NCI-H446 (cell line): ENCODE measurements around the gene SEMA5B.

Experiments
- DNase-seq, 2 experiments: peaks; one replicate each; lab custom pipeline; 2025; lab: John Stamatoyannopoulos, UW

SEMA5B gene

GRCh38 chr3:122892118-122892960, 135.2 kb downstream of the SEMA5B start:
- peak; percentile 34 to 35 for DNase-seq

GRCh38 chr3:122890720-122891220, 136.8 kb downstream of the SEMA5B start:
- peak; percentile 65 to 68 for DNase-seq

DNA sequence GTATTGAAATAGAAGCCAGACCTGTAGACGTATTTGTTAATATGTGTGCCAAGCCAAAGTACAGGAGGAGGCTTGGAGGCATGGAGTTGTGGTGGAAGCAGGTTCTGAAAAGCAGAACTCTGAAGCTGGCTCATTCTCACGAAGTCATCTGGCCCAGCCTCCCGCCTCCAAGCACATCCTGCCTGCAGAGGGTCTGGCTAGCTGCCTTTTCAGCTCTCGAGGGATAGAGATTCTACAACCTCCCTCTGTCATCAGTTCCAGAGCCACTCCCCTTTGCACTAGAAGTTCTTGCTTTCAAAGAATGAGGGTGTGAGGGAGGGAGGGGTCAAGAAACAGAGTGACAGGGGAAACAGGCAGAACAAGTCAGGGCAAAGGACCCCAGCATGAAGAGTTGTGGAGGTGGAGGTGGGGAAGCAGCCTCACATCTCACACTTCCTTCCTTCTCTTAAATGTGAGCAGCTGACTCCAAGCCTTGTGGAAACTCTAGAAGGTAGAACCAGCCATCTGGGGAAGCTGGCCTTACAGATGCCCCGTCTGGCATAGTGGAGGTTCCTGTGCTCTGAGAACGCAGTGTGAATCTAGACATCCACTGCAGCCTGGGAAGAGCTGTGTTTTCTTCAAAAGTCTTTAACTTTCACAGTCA, 137.4 kb downstream of the SEMA5B start:
- peak; percentile 90 to 94 for DNase-seq

GRCh38 chr3:122886946-122887345, 140.6 kb downstream of the SEMA5B start:
- DNase-seq, result no peak

GRCh38 chr3:122886251-122886650, 141.3 kb downstream of the SEMA5B start:
- no peak for DNase-seq

- no peak for DNase-seq
Observed at GRCh38 chr3:122882361-122882947, 145.1 kb downstream of the SEMA5B start.

DNA sequence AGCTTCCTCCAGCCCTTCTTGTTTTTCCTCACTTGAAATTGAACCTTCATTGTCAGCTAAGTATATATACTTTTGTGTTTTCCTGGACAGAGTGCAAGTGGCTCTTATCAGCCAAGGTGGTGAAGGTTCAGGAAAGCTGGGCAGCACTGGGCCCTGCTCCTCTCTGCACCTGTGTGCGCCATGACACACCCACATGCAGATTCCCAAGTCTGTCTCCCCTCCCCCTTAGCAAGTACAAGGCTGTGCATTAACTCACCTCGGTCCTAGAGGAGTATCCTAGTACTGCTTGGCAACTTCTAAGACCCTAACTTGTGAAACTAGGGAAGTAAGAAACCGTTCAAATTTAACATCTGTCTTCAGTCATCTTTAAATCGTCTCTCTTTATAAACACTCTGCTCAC, 146.9 kb downstream of the SEMA5B start:
- no peak for DNase-seq

GRCh38 chr3:122880173-122880572, 147.4 kb downstream of the SEMA5B start:
- no peak for DNase-seq

GRCh38 chr3:122875547-122876127, 151.9 kb downstream of the SEMA5B start:
- DNase-seq, result no peak

GRCh38 chr3:122873741-122874515, 153.6 kb downstream of the SEMA5B start:
- no peak for DNase-seq

- DNase-seq, result no peak
Observed at GRCh38 chr3:122868322-122868721, 159.2 kb downstream of the SEMA5B start.

- DNase-seq, result no peak
Observed at GRCh38 chr3:122864498-122864897, 163.1 kb downstream of the SEMA5B start.

DNA sequence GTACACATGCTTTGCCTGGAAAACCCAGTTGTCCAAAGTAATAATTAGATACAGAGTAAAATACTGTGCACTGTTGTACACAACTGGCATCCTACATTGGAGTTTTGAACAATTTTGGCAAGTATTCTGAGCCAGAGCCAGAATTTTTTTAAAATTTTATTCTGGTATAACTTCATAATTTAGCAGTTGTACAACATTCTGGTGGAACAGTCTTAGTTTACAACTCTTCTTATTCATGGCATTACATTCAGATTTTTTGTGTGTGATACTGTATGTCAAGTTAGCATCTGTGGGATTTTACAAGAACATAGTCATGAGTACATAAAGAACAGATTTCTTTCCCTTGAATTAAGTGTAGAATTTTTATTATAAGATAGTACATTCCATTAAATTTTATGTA, 165.2 kb downstream of the SEMA5B start:
- no peak for DNase-seq
